ENCODE measurements around the gene FAM217B.

Gene FAM217B, protein sequence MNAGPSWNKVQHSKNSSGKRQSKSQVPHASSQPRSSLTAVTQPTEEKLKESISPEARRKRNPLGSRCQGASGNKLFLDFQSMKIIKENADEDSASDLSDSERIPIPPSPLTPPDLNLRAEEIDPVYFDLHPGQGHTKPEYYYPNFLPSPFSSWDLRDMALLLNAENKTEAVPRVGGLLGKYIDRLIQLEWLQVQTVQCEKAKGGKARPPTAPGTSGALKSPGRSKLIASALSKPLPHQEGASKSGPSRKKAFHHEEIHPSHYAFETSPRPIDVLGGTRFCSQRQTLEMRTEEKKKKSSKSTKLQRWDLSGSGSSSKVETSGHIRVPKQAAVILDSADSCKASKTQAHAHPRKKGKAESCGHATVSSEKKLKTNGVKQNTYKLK

DNA sequence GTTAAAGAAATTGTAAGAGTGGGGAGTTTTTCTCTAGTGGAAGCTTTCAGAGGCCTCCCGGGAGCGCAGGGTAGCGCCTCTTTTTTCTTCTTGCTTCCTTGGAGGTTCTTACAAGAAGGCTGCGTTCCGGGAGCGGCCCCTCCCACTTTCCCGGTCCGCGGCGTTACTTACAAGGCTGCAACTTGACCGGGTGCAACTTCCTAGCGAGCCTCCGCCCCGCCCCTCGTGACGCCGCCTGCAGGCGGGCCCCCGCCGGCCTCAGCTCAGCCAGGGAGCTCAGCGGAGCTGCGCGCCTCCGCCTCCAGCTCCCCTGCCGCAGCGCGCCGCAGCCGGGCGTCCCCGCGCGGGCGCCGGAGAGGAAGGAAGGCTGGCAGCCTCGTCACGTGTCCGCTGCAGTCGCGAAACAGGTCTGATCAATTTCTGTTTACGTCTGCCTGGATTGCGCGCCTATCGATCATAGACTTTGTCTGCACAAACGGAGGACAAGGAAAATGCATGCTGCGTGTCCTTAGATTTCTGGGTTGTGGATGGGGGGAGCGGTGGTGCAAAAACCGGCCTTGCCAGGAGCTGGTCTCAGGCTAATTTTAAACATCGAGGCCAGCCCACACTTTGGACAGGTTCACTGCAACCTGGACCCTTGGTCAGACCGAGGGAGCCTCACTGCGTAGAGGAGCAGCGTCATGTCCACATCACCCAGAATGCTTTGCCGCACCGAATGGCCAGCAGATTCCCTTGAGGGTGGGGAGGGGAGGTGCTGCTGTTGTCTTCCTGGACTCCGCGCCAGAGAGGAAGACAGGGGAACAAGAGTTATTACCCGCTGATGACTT is at the start of gene FAM217B, which contains the start of gene PPP1R3D:
Gene FAM217B (plus strand): TSS at position 261 of the 827 bp plus-strand sequence. CDS start 3,555 bp downstream, outside the sequence.
Gene PPP1R3D (minus strand): TSS at position 177 of the 827 bp plus-strand sequence. CDS start 374 bp downstream, outside the sequence.
- peak; percentile 85 for DNase-seq (ENCODE audit: low read depth)

DNA sequence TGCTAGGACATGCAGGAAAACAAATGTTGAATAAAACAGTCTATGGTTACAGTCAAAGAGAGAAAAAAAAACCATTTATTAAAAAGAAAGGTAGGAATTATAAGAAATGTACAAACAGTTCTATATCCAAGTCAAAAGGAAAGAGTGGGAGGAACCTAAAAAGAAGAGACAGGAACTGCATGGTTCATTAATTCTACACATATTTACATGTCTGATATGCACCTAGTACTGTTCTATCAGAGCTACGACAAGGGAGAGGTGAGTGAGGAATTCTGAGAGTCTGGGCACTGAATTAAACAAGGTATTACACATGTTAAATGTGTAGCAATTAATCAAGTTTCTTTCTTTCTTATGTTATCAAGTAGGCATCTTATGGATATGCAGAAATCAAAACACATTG is 48.6 kb upstream of the FAM217B start:
- no peak for DNase-seq (ENCODE audit: low read depth)

DNA sequence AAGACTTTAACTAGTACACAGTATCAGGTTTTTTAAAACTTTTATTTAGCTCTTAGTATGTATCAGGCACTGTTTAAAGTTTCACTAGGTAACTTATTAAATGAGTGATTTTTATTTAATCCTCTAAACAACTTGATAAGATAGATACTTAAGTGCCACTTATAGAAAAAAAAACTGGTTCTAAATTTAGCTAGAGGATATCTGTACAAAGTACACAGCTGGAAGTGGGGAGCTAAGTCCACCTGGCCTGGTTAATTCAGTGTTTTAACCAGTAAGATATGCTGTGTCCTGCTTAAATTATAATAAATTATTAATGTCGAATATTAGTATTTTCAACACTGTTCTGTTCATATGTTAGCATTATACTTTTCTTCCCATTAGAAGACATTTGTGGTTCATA is 44.3 kb upstream of the FAM217B start:
- no peak for DNase-seq (ENCODE audit: low read depth)

DNA sequence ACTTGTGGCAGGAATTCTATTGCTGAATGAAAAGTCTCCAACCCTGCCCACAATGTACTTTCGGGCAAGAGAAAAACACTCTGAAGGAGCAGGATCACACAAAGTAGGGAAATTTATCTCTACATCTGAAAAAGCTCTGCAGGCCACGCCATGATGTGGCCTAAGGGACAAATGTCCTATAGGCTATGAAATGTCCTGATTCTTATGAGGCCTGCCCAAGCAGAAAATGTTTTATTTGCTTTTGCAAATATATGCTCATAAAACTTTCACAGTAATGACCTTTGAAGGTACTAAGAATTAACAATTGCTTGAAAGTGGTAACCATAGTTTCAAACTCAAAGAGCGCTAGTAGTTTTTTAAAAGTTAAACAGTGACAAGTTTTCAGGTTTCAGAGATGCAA is 37.7 kb upstream of the FAM217B start:
- DNase-seq (ENCODE audit: low read depth): no peak

DNA sequence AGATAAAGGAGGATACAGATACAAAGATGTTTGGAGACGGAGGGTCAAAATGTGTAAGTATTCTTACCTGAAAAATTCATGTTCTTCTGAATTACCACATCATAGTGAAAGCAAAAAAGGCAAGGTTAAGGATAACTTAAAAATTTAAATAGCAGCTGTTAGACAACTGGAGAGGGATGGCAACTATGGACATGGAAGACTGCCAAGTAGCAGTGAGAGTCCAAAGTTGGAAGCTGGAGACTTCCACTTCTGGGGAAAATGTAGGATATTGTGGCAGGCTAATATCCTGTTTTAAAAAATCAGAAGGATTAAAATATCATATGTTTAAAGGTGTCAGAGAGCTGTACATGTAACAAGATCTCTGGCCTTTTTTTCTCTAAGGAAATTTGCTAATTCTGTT is 36.6 kb upstream of the FAM217B start:
- DNase-seq (ENCODE audit: low read depth): no peak

DNA sequence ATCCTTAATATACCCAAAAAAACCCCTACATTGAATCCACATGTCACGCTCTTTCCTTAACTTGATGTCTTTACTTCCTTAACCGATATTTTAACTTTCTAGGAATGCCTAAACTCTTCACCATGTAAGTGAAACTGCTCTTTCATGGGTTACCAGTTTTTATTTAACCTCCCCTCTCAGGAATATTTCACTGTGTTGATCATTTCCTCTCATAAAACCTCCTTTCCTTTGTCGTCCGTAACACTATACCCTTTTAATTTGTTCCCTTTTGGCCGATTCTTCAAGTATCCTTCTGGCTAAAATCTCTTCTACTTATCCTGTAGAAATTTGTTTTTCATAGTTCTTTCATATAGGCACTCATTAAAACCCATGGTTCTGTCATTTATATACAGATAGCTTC is 31.3 kb upstream of the FAM217B start:
- DNase-seq (ENCODE audit: low read depth): no peak

DNA sequence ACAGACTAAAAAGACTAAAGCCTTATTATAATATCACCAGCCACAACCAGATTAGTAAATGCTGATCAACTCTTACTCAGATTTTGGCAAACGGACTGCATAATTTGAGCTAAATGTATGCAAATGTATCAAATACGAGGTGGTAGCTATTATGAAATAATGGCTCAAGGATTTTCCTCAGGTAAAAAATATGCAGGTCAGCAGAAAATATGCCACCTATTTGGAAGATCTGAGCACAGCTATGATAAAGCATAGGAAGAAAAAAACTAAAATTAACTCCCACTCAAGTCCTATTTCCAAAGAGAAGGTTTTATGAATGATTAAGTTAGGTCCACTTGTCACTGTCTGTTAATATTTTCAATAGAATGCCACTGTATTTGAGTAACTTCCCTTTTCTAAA is 29.1 kb upstream of the FAM217B start:
- no peak for DNase-seq (ENCODE audit: low read depth)

DNA sequence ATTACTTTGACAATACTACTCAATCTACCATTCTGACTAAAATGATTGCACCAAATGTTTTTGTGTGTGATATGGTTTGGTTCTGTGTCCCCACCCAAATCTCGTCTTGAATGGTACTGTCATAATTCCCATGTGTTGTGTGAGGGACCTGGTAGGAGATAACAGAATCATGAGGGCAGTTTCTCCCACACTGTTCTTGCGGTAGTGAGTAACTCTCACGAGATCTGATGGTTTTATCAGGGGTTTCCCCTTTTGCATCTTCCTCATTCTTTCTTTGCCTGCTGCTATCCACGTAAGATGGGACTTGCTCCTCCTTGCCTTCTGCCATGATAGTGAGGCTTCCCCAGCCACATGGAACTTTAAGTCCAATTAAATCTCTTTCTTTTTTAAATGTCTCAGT is 27.6 kb upstream of the FAM217B start:
- no peak for DNase-seq (ENCODE audit: low read depth)

DNA sequence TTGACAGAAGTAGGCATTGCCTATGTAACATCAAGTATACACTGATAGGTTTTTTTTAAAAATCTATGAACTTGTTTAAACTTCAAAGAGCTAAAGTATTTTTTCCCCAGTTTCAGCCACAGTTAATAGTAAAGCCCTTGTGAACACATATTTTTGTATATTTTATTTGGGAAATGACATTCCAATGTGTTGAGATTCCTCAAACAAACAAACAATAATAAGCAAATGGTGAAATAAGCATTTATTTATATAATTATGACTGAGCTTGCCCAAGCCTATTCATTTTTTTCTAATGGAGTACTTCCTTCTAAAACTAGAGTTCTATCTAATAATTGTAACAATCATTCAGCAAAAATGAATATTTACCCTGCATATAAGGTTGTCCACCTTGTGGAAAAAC is 19.2 kb upstream of the FAM217B start:
- DNase-seq (ENCODE audit: low read depth): no peak

DNA sequence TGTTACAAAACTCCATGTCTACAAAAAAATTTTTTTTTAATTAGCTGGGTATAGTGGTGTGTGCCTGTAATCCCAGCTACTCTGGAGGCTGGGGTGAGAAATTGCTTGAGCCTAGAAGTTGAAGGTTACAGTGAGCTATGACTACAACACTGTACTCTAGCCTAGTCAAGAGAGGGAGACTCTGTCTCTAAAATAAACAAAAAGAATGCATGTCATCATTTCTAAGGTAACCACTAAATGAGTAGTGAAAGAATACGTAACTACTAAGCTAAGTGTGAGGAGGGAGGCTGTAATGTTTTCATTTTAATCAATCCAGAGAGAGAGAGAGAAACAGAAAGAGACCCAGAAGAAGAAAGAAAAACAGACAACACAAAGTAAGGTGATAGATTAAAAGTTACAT is 16.7 kb upstream of the FAM217B start:
- no peak for DNase-seq (ENCODE audit: low read depth)

DNA sequence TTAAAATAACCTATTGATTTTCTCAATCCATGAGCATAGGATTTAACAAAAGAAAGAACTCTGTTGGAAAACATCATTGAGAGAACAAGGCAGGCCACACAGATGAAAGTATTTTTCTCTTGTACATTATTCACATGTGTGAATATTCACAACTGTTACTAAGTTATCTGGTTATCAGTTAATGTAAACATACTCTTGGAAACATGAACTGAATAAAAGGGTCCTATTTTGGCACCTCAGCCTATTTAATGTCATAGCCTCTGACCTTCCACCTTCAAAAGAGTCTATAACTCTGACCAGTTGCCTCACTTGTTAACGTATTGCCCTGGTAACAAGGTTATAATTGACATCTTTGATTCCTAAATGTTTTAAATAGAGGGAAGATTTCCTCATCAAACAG is 14.8 kb upstream of the FAM217B start:
- no peak for DNase-seq (ENCODE audit: low read depth)

DNA sequence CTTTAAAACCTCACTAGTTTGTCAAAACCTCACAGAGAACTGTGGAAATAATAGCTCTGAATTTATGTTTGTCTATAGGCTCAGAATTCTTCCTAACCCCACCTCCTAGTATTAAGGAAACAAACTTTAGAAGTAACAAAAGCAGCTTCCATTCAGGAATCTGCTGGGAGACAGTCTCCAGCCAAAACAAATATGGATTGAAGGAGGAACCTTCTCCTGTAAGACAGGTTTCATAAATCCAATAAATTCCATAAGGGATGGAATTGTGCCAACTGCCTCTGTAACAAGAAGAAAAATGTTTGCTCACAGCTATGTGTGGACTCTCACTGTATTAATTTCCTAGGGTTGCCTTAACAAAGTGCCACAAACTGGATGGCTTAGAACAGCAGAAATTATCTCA is 14.3 kb upstream of the FAM217B start:
- no peak for DNase-seq (ENCODE audit: low read depth)

DNA sequence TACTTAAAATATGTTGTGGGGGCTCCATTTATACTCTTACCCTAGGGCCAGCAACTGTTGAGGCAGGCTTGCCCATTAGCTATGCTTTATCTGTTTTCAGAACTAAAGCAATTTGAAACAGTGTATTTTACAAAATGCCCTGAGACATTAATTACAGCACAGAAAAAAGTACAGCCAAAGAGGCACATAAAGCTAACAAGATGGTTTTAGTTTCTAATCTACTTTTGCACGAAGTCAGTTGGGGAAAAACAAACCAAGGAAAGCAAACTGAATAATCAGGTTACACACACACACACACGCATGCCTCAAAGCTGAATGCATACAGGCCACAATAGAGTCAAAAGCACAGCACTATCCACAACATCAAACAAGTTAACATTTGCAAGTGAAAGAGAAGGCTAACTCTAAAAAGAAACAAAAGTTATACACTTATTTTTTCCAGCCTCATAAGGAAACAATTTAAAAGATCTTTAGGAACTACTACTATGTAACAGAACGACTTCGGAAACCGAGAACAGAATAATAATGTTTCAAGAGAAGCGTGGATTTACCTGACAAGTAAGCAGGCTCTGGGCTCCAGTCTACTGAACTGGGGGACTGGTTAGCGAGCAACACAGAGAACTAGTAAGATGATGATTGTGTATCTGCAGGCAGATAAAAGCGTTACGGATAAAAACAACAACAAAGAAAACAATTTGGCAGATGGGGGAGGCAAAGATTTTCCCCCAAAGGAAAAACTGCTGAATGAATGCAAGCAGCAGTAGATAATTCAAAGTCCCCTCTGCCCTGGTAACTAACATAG is 8.5 kb upstream of the FAM217B start:
- DNase-seq (ENCODE audit: low read depth): no peak

DNA sequence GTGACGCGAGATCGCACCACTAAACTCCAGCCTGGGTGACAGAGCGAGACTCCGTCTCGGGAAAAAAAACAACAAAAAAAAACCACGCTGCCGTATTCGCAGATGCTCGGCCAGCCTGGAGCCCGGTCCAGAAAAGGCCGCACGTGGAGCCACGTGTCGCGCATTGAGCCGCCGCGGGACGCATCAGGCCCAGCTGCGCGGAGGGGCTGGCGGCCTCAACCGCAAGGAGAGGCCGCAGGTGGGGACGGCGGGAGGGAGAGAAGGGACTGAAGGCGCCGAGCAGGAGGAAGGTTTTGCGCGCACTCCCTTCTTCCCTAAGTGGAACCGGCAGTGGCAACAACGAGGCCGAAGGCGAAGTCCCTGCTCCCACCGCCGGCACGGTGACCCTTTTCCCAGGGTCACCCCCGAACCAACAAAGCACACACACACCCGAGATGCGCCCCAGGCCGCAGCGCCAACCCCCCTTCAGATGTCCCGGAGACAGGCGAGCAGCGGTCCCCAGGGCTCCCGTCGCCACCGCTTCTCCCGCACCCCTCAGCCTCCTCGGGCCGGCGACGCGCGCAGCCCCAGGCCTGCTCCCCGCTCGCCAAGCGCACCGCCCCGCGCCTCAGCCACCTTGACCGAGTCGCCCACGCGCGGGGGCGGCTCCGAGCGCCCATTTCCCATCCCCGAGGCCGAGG is 7.4 kb upstream of the FAM217B start:
- DNase-seq (ENCODE audit: low read depth): no peak

DNA sequence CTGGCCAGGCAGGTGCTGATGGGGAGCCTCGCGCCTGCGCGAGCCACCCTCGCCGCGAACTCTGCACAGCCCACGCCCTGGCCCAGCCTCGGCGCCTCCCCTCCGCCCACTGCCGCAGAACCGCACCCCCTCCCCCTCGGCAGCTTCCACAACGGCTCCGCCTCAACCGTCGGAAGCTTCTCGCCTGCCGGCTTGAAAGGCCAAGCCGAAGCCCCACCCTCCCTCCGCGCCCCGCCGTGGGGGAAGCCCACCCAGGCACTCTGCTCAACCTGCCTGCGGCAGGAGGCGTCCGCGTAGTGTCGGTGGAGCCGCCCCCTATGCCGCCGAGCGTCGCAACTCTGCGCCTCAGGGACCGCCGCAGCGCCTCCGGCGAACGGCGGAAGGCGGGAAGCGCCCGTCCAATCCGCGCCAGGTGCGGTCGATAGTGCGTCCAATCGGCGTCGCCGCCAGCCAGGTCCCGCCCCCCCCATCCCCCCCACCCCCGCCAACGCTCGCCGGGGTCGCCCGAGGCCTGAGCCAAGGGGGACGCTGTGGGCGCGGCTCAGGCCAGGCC is 6.8 kb upstream of the FAM217B start, which contains the start of gene SYCP2:
Gene SYCP2 (minus strand): TSS at position 342 of the 553 bp plus-strand sequence. CDS start 11,224 bp downstream, outside the sequence.
- peak; percentile 29 for DNase-seq (ENCODE audit: low read depth)

DNA sequence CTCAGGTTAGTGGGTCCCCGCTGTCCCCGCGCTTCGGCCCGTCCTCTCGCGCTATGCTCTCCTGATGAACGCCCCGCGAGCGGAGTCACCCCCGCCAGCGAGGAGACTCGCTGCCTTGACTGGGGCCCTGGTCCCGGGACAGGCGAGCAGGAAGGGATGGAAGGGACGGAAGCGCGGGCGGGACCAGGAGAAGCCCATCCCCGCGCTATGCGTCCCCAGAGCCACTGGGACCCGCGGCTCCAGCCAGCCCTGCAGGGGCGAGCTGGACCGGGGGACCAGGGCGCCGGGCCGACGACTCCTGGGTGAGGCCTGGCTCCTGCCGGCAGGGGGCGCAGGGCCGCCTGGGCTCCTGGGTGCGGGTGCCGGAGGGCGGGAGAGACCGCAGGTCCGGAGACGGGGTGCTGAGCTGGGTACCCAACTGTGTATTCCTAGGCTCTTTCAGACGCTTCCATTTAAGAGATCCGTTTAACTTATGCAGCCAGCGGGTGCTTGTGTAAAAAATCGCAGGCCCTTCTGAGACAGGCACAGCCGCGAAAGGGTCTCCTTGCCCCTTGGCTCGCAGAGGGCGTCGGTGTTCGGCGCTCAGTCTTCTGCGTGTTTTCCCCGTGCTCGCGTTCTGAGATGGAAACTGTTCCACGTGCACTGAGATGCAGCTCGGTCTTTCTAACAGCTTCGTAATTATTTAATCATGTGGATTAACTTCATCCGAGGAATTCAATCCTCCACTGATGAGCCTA is 6.2 kb upstream of the FAM217B start:
- DNase-seq (ENCODE audit: low read depth): peak; percentile 68

DNA sequence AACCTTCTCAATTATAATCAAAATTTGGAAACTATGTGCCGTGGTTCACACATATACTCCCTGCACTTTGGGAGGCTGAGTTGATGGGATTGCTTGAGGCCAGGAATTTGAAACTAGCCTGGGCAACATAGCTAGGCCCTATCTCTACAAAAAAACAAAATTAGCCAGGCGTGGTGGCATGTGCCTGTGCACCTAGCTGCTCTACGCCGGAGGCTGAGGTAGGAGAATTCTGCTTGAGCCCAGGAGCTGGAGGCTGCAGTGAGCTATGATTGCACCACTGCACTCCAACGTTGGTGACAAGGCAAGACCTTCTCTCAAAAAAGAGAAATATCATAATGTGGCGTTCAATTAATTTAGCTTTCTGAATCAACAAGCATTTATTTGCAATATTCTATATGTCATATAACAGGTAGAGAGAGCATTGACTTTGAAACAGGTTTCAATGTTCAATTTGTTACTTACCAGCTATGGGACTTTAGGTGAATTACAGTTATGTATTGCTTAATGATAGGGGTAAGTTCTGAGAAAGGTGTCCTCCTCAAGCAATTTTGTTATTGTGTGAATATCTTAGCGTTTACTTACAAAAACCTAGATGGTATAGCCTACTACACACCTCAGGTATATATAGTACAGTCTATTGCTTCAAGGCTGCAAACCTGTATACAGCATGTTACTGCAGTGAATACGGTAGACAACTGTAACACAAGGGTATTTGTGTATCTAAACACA is 4.6 kb upstream of the FAM217B start:
- no peak for DNase-seq (ENCODE audit: low read depth)

DNA sequence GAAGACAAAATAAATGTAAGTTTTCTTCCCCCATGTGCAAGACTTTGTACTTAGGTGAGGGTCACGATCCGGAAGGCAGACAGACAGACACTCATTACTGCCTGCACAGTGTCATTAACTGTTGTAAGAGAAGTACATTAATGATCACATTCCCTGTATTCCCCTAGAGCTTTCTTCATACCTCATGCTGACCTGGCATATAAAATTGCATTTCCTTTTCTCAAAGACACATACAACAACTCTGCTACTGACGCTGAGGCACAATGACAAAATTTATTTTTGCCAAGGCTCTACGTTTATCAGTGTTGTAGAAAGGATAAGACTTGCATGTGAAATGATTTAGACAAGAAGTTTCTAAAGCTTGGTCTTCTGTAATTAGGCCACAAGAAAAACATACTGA is 3.8 kb upstream of the FAM217B start:
- no peak for DNase-seq (ENCODE audit: low read depth)

DNA sequence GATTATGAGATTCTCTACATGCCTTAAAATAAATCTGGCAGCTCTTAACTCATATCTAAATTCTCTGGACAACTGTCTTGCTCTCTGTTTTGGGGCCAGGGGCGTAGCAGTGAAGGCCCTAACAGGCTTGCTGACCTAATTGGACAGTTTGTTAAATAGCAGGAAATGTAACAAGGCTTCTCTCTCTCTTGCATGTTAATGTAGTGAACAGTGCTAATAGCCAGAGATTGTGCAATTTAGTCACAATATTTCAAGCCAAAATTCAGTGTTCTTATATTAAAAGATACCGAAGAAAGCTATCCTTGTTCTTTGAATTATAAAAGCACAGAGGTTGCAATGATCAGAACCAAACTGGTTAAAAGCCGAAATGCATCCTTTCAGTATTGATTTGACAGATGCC is 3.0 kb upstream of the FAM217B start:
- DNase-seq (ENCODE audit: low read depth): no peak

DNA sequence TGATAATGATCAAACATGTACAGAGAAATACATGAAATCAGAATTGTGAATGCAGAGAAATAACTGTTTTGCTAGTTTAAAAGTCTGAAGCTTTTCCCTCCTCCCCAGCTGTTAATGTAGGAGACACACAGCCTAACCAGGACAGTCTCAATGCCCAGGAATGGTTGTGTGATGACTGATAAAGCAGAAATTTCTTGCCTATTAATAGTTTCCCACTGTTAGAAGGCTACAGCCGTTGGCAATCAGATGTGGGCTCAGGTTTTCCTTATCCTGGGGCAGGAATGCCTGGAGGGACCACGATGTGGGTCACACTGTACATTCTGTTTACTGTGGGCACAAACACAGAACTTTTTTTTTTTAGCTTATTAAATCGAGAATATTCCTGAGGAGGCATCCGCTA is 2.0 kb upstream of the FAM217B start:
- no peak for DNase-seq (ENCODE audit: low read depth)
